OCI-LY1 (cell line): ENCODE results near the gene TTC9C.
"Not testable (repeated sequence)": the region's sequence is repeated elsewhere in the genome, so short reads cannot be mapped to it uniquely, and the experiment has no call there.

ENCODE experiments used
- H2AFZ ChIP-seq: fragments of 200-600 bp; sonication (generic), shearing (Covaris generic); 2 replicates; pipeline ENCODE4 v1.6.0; 2014; ENCODE audit warnings: antibody characterized with exemption, mild to moderate bottlenecking, low read length
- H3F3A ChIP-seq: fragments of 200-600 bp; sonication (generic), shearing (Covaris generic); 2 replicates; pipeline ENCODE4 v1.6.0; 2014; ENCODE audit warnings: mild to moderate bottlenecking, antibody characterized with exemption, low read length, moderate library complexity; ENCODE audit not compliant: insufficient read depth
- H3K27ac ChIP-seq: fragments of 200-600 bp; sonication (generic); 2 replicates; pipeline ENCODE4 v1.5.1; 2014; ENCODE audit warnings: low read length, mixed run types, mild to moderate bottlenecking, low read depth; ENCODE audit not compliant: poor library complexity, severe bottlenecking
- H3K27me3 ChIP-seq: fragments of 200-600 bp; sonication (generic); 2 replicates; pipeline ENCODE4 v1.6.0; 2014; ENCODE audit warnings: antibody characterized with exemption, mild to moderate bottlenecking, low read length, moderate library complexity; ENCODE audit not compliant: insufficient read depth
- H3K36me3 ChIP-seq: fragments of 200-600 bp; sonication (generic); 2 replicates; pipeline ENCODE4 v1.6.1; 2014; ENCODE audit warnings: mild to moderate bottlenecking, antibody characterized with exemption, low read length, moderate library complexity, mixed read lengths; ENCODE audit not compliant: insufficient read depth
- H3K4me1 ChIP-seq: fragments of 200-600 bp; sonication (generic); 2 replicates; pipeline ENCODE4 v1.5.1; 2014; ENCODE audit warnings: mild to moderate bottlenecking, low read length, moderate library complexity; ENCODE audit not compliant: insufficient read depth, severe bottlenecking
- H3K4me2 ChIP-seq: fragments of 200-600 bp; sonication (generic), shearing (Covaris generic); 2 replicates; pipeline ENCODE4 v1.6.1; 2014; ENCODE audit warnings: low read length
- H3K4me3 ChIP-seq: fragments of 200-600 bp; sonication (generic); 2 replicates; pipeline ENCODE4 v1.5.1; 2014; ENCODE audit warnings: low read length, low read depth, mild to moderate bottlenecking, mixed read lengths; ENCODE audit not compliant: poor library complexity, severe bottlenecking
- H3K79me2 ChIP-seq: fragments of 200-600 bp; shearing (Covaris generic); 2 replicates; pipeline ENCODE4 v1.6.1; 2016; ENCODE audit warnings: mixed run types, low read length, mixed read lengths; ENCODE audit not compliant: insufficient read depth
- H3K9ac ChIP-seq: fragments of 200-600 bp; sonication (generic), shearing (Covaris generic); 2 replicates; pipeline ENCODE4 v1.6.1; 2014; ENCODE audit warnings: mild to moderate bottlenecking, low read length, mixed read lengths
- H3K9me2 ChIP-seq: fragments of 200-600 bp; sonication (generic), shearing (Covaris generic); 2 replicates; pipeline ENCODE4 v1.6.1; 2014; ENCODE audit warnings: low read depth, mild to moderate bottlenecking, low read length, mixed read lengths
- H3K9me3 ChIP-seq: fragments of 200-600 bp; shearing (Covaris generic); 2 replicates; pipeline ENCODE4 v1.6.1; 2014; ENCODE audit warnings: low read length, mixed read lengths
- H4K20me1 ChIP-seq: fragments of 200-600 bp; sonication (generic), shearing (Covaris generic); 2 replicates; pipeline ENCODE4 v1.6.0; 2016; ENCODE audit warnings: mild to moderate bottlenecking, low read length; ENCODE audit not compliant: insufficient read depth
- CTCF ChIP-seq: fragments of 200-600 bp; sonication (generic), shearing (Covaris generic); IDR thresholded peaks from 2 replicates; pipeline ENCODE4 v1.5.1; 2017; ENCODE audit warnings: mild to moderate bottlenecking, antibody characterized with exemption, low read length, moderate library complexity, mixed read lengths
- EZH2 ChIP-seq: fragments of 200-600 bp; sonication (generic), shearing (Covaris generic); IDR thresholded peaks from 2 replicates; pipeline ENCODE4 v1.8.0; 2017; ENCODE audit warnings: borderline replicate concordance, mixed run types, mild to moderate bottlenecking, antibody characterized with exemption, low read length, moderate library complexity, mixed read lengths

The TTC9C gene

DNA sequence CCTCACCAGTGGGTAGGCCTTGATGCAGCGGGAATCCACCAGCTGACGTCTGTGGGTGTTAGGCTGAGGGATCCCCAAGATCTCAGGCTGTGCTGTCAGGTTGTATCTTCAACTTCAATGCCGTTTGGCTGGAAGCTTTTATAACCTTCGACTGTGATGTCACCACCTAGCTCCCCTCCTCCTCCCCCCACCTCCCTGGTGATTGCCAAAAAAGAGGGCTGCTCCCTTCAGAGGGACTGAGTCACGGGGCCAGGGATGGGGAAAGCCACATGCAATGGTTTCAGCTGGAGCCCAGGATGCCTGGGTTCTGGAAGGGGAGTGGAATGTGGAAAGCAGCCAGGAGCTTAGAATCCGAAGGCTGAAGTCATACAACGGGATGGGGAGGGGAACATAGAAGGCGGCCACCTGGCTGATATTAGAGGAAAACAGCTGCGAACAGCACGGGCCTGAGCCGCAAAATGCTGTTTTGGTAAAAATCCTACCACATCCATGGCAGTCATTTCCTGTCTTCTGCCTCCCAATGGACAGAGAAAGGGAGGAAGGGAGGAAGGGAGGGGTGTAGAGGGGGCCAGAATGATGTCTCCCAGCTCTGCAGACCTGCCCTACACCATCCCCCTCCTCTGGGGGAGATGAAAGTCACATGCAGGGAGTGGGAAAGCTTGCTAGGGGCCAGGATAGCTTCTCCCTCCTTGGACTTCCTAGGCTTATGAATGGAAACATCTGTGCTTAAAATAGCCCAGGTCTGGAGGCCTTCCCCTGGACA, 38.7 kb upstream of the TTC9C start, which contains the start of gene LRRN4CL:
TSS of gene LRRN4CL (minus strand) at position 110 of the 763 bp plus-strand sequence. CDS start 1,022 bp downstream, outside the sequence.
- Histone ChIP-seq H3K36me3 (peaks cover 48% of the 10 kb centered on the region; the same call in 1 of the 2 replicates), H3K27me3 (no peaks in the 10 kb centered on the region), H3K27ac (no peak within 1 kb of the TSS), H3K4me2 (no peak within 1 kb of the TSS), H4K20me1 (no peaks in the 10 kb centered on the region), H3K9ac (no peak within 1 kb of the TSS), H3K4me3 (no peak within 1 kb of the TSS), H3K9me2 (no peaks in the 10 kb centered on the region), H3F3A (no peaks in the 10 kb centered on the region), H3K9me3 (no peaks in the 10 kb centered on the region), H2AFZ (no peak within 1 kb of the TSS), H3K79me2 (no peaks in the 10 kb centered on the region), H3K4me1 (no peaks in the 10 kb centered on the region)
- TF ChIP-seq CTCF = no peak
- TF ChIP-seq EZH2 = no peak

DNA sequence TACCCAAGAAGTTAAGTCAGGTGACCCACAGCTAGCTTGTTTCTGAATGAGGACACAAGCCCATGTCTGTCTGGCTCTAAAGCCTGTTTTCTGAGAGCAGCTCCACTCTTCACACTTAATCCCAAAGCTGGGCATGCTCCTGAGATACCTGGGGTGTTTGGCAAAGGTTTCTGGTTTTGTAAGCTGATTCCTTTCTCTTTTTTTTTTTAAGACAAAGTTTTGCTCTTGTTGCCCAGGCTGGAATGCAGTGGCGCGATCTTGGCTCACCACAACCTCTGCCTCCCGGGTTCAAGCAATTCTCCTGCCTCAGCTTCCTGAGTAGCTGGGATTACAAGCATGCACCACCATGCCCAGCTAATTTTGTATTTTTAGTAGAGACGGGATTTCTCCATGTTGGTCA, 34.7 kb upstream of the TTC9C start:
- H3K36me3 ChIP-seq = peaks cover 52% of the 10 kb centered on the region
- not testable (repeated sequence) for H2AFZ ChIP-seq, H3K79me2 ChIP-seq, H3K27ac ChIP-seq, H3K27me3 ChIP-seq, H3K4me1 ChIP-seq, H4K20me1 ChIP-seq, H3K9me3 ChIP-seq, H3K9ac ChIP-seq, H3K9me2 ChIP-seq, H3K4me2 ChIP-seq, H3F3A ChIP-seq, H3K4me3 ChIP-seq

DNA sequence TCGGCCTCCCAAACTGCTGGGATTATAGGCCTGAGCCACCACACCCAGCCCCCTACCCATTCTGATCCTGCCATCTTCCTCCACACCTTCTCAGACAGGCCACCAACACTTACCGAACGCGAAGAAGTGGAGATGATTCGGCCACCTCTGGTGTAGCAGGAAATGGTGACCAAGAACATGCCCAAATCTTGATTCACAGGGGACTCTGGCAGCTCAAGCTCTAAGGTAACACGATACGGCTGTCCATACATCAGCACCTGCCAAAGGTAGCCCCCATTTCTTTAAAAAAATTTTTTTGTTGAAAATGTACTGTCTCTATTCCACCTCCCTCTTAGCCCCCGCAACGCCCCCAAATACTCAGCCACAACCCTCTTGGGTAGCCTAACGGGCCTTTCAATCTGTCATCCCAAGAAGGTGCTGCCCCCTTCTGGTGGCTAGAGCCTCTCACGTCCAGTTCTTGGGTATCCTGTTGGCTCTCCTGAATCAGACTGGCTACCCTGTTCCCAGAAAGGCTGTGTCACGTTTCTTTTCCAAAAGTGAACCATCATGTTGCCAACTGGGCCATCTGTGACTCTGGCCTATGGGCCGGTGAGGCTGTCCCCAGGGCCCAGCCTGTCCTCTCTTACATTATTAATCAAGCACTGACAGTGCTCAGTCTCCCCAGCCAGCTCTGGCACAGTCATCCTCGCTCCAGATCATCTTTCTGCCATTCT, 33.7 kb upstream of the TTC9C start:
- Histone ChIP-seq H3K4me3 (no peak overlapping the region), H3K27me3 (no peaks in the 10 kb centered on the region), H2AFZ (no peak overlapping the region), H3K4me1 (no peaks in the 10 kb centered on the region), H3K27ac (no peak overlapping the region), H3K9ac (no peak overlapping the region; the same call in 1 of the 2 replicates), H3K9me3 (no peaks in the 10 kb centered on the region), H3K36me3 (peaks cover 54% of the 10 kb centered on the region), H4K20me1 (no peaks in the 10 kb centered on the region), H3K79me2 (no peaks in the 10 kb centered on the region), H3K9me2 (no peaks in the 10 kb centered on the region), H3F3A (no peaks in the 10 kb centered on the region), H3K4me2 (no peak overlapping the region)
- peak; percentile 88 for TF ChIP-seq CTCF
- no peak for TF ChIP-seq EZH2
